AG09319 (cell line): ENCODE data around the gene EXOC6.

Experiments used
- DNase-seq: peaks from one replicate; pipeline ENCODE4 v3.0.0-alpha.2; 2010; ENCODE audit warnings: low read depth; ENCODE audit errors: extremely low read depth
- TF ChIP-seq, protein P1 (sequence below): IDR thresholded peaks from 2 replicates; pipeline ENCODE4 v1.5.1; 2011; ENCODE audit warnings: low read depth, mild to moderate bottlenecking, inconsistent platforms, low read length, moderate library complexity

EXOC6 gene

DNA sequence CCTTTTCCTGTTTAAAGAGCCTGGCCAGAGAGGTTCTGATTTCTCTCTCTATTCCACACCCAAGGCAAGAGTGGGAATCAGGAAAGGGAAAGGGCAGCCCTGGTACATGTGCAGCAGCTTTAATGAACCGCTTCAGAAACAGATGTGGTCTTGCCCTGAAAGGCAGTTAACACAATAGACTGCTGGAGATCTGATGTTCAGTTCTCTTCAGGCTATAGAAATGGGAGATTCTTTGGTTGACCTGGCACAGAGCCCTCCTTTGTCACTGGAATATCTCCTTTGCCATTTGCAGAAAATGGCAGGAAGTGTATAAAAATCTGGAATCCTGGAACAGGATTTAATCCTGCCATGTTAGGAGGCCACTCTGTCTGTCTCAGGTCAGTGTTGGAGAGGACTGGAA is 36.3 kb upstream of the EXOC6 start:
- TF ChIP-seq, protein P1, sequence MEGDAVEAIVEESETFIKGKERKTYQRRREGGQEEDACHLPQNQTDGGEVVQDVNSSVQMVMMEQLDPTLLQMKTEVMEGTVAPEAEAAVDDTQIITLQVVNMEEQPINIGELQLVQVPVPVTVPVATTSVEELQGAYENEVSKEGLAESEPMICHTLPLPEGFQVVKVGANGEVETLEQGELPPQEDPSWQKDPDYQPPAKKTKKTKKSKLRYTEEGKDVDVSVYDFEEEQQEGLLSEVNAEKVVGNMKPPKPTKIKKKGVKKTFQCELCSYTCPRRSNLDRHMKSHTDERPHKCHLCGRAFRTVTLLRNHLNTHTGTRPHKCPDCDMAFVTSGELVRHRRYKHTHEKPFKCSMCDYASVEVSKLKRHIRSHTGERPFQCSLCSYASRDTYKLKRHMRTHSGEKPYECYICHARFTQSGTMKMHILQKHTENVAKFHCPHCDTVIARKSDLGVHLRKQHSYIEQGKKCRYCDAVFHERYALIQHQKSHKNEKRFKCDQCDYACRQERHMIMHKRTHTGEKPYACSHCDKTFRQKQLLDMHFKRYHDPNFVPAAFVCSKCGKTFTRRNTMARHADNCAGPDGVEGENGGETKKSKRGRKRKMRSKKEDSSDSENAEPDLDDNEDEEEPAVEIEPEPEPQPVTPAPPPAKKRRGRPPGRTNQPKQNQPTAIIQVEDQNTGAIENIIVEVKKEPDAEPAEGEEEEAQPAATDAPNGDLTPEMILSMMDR: no peak
- DNase-seq: no peak

DNA sequence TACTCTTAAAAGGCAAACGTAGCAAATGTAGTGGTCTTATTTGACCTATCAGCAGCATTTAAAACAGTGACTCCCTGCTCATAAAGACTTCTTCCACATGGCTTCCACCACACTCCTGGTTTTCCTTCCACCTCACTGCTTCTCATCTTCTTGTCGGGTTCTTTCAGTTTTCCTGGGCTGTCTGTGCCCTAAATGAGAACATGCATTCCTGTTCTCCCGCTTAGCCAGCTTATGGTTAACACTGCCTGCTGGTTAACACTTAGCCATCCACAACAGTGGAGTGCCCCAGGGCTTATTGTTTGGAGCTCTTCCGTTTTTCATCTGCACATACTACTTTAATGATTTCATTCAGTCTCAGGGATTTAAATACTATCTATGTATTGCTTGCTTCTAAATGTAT is 34.3 kb upstream of the EXOC6 start:
- TF ChIP-seq, protein P1: no peak
- DNase-seq: no peak

DNA sequence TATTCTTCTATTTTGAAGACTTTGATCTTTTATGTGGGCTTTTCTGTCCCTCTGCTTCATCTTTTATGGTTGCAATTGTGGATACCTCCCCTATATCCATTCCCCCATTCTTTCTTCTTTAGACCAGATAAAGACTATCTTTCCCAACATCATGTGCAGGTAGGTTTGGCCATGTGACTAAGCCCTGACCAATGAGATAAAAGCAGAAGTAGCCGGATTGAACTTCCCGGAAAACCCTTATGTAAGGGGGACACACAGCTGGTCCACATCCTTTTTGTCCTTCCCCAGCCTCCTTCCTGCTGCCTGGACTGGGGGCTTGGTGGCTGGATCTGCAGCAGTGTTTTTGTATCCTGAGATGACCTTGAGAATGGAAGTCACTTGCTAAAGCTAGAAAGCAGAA is 33.5 kb upstream of the EXOC6 start:
- no peak for DNase-seq
- TF ChIP-seq, protein P1: no peak

DNA sequence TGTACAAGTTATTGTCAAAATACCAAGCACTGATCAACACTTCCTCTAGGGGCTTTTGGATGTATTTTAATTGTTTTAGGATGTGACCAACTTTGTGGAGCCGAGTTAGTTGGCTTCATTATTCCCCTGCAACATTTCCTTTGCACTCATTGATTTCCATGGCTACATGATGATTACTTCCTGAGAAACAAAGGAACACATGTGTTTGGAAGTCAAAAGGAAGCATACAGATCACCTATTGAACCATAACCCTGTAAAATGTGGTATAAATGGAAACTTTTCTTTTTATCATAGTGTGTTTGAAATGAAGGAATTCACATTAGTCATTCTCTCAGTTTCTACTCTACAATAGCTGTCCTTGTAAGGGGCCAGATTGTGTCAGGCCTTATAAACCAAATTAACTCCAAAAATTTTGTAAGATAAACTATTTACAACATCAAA is 32.2 kb upstream of the EXOC6 start:
- TF ChIP-seq, protein P1: no peak
- peak; percentile 71 for DNase-seq

DNA sequence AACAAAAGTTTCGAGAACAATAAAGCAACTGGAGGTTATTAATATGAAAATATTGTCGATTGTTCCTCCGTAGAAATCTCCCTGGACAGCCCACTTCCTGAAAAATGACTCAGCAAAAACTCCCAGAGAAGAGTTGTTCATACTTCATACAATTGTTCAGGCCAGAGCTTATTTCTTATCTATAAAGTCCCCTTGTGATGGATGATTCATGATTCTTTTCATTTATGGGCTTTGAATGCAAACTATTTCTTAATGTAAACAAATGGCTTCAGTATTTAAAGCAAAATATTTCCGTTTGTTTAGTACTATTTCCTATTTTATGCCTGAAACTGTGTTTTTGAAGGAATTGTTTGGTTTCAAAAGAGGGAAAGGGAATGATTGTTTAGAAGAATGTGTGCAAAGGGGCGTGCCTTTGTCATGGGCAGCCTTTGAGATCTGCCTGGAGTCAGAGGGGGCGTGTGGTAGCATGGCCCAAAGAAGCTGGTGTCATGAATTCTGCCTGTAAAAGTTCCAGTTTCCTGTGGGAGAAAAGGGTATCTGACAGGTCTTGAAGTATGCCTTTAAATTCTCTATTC is 26.2 kb upstream of the EXOC6 start:
- TF ChIP-seq, protein P1: no peak
- DNase-seq: peak; percentile 40

DNA sequence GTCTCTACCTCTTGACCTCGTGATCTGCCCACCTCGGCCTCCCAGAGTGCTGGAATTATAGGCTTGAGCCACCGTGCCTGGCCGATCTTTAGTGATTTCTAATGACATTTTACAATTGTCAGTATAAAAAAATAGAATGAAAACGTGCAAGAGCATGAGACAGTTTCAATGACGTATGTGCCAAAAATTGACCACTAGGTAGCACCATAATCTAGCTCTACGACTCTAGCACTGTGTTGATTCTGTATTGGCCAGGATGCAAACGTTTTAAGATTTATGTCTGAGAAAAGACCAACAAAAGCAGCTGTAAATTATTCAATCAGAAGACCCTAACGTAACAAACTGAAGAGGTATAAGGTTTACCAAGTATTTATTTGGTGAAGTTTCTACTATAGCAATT is 25.4 kb upstream of the EXOC6 start:
- TF ChIP-seq, protein P1: no peak
- no peak for DNase-seq

DNA sequence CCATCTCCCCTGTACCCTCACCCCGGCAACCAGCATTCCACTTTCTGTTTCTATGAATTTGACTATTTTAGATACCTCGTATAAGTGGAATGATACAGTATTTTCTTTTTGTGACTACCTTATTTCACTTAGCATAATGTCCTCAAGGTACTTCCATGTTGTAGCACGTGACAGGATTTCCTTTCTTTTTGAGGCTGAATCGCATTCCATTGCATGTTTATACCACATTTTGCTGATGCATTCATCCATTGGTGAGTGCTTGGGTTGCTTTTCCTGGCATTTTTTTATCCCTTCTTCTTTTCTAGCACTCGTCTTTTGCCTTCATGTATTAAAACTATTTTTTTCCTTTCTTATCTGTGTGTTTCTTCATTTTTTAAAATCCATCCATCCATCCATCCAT is 22.3 kb upstream of the EXOC6 start:
- TF ChIP-seq, protein P1: no peak
- DNase-seq: no peak
